Measurements from ENCODE around the gene CDV3.
"Not testable (repeated sequence)": the region's sequence is repeated elsewhere in the genome, so short reads cannot be mapped to it uniquely, and the experiment has no call there.

CDV3 gene

GRCh38 chr3:133531981-133532380 lies 41.5 kb upstream of the CDV3 start:
- H3K79me2 ChIP-seq (ENCODE audit: insufficient read depth, low read depth): no peaks in the 10 kb centered on the region
- no peak overlapping the region for H2AFZ ChIP-seq (ENCODE audit: low read depth)
- H3K27me3 ChIP-seq (ENCODE audit: insufficient read depth, low read depth): no peaks in the 10 kb centered on the region
- no peak overlapping the region for H3K27ac ChIP-seq
- no peak overlapping the region for H3K4me3 ChIP-seq (IDR thresholded peaks at IDR 0.05; ENCODE audit: insufficient read depth, low read depth, low read length)
- TF ChIP-seq, protein P1, sequence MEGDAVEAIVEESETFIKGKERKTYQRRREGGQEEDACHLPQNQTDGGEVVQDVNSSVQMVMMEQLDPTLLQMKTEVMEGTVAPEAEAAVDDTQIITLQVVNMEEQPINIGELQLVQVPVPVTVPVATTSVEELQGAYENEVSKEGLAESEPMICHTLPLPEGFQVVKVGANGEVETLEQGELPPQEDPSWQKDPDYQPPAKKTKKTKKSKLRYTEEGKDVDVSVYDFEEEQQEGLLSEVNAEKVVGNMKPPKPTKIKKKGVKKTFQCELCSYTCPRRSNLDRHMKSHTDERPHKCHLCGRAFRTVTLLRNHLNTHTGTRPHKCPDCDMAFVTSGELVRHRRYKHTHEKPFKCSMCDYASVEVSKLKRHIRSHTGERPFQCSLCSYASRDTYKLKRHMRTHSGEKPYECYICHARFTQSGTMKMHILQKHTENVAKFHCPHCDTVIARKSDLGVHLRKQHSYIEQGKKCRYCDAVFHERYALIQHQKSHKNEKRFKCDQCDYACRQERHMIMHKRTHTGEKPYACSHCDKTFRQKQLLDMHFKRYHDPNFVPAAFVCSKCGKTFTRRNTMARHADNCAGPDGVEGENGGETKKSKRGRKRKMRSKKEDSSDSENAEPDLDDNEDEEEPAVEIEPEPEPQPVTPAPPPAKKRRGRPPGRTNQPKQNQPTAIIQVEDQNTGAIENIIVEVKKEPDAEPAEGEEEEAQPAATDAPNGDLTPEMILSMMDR (conservative IDR thresholded peaks at IDR 0.05; ENCODE audit: low read depth, low read length): no peak
- H4K20me1 ChIP-seq (ENCODE audit: insufficient read depth): no peaks in the 10 kb centered on the region
- no peak overlapping the region for H3K9ac ChIP-seq
- peaks cover 7% of the 10 kb centered on the region for H3K4me1 ChIP-seq (ENCODE audit: low read depth, poor library complexity, severe bottlenecking)
- no peak overlapping the region for H3K4me2 ChIP-seq
- H3K36me3 ChIP-seq (ENCODE audit: insufficient read depth): no peaks in the 10 kb centered on the region

GRCh38 chr3:133532951-133533350 lies 40.5 kb upstream of the CDV3 start:
- H3K36me3 ChIP-seq (ENCODE audit: insufficient read depth): no peaks in the 10 kb centered on the region
- H3K79me2 ChIP-seq (ENCODE audit: insufficient read depth, low read depth): no peaks in the 10 kb centered on the region
- H4K20me1 ChIP-seq (ENCODE audit: insufficient read depth): no peaks in the 10 kb centered on the region
- no peak overlapping the region for H3K4me3 ChIP-seq (IDR thresholded peaks at IDR 0.05; ENCODE audit: insufficient read depth, low read depth, low read length)
- no peak overlapping the region for H3K4me2 ChIP-seq
- H3K9ac ChIP-seq: no peak overlapping the region
- TF ChIP-seq, protein P1 (conservative IDR thresholded peaks at IDR 0.05; ENCODE audit: low read depth, low read length): no peak
- no peaks in the 10 kb centered on the region for H3K27me3 ChIP-seq (ENCODE audit: insufficient read depth, low read depth)
- no peak overlapping the region for H2AFZ ChIP-seq (ENCODE audit: low read depth)
- no peak overlapping the region for H3K27ac ChIP-seq
- H3K4me1 ChIP-seq (ENCODE audit: low read depth, poor library complexity, severe bottlenecking): peaks cover 4% of the 10 kb centered on the region

DNA sequence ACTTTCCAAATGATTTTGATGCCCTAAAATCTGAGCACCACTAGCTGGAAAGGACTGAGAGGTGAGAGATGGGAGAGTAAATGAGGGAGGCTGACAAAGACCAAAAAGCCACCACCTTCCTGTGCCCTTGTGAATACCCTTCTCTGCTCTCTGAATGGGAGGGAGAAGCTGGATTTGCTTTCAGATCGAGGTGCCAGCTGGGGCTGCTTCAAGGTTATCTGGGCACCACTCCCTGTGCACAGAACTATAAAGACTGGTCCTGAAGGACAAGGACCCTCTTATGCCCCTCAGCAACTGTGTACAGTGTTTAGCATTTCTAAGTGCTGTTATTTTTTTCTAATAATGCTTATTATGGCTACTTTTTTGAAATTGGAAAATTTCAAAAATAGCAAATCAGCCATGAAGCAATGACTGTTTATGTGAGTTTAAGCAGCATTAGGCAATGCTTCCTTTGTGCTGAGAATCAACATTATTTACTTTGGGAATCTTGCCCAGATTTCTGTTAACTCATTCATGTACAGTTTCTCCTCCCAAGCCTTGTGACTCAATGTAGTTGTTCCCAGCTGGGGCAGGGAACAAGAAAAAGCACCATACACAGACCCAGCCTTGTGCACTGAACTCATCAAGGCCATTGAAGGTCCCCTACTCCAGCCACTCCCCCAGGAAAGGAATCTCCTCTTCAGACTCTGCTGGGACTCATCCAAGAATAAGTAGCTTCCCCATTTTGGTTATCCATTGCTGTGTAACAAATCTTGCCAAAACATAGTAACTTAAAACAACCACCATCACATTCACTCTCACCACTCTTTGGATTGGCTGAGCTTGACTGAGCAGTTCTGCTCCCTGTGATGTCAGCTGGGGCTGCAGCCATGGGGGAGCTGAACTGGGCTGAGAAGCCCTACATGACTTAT lies 37.3 kb upstream of the CDV3 start:
- Histone ChIP-seq H3K36me3 (ENCODE audit: insufficient read depth) (no peaks in the 10 kb centered on the region), H3K79me2 (ENCODE audit: insufficient read depth, low read depth) (no peaks in the 10 kb centered on the region), H3K27me3 (ENCODE audit: insufficient read depth, low read depth) (no peaks in the 10 kb centered on the region), H3K27ac (no peak overlapping the region), H4K20me1 (ENCODE audit: insufficient read depth) (no peaks in the 10 kb centered on the region), H3K9ac (no peak overlapping the region), H3K4me2 (no peak overlapping the region), H3K4me3 (IDR thresholded peaks at IDR 0.05; ENCODE audit: insufficient read depth, low read depth, low read length) (no peak overlapping the region), H2AFZ (ENCODE audit: low read depth) (no peak overlapping the region), H3K4me1 (ENCODE audit: low read depth, poor library complexity, severe bottlenecking) (peaks cover 12% of the 10 kb centered on the region)
- TF ChIP-seq, protein P1 (conservative IDR thresholded peaks at IDR 0.05; ENCODE audit: low read depth, low read length): no peak

DNA sequence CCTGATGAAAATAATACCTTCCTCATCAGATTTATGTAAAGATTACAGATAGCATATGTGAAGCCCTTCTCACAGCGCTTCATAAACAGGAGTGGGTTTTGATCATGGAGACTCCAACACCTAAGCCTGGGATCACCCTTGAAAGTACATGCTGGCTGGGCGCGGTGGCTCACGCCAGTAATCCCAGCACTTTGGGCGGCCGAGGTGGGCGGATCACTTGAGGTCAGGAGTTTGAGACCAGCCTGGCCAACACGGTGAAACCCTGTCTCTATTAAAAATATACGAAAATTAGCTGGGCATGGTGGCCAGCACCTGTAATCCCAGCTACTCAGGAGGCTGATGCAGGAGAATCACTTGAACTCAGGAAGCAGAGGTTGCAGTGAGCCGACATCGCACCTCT lies 36.4 kb upstream of the CDV3 start:
- H4K20me1 ChIP-seq (ENCODE audit: insufficient read depth); H3K9ac ChIP-seq; H3K27me3 ChIP-seq (ENCODE audit: insufficient read depth, low read depth); H3K4me3 ChIP-seq (IDR thresholded peaks at IDR 0.05; ENCODE audit: insufficient read depth, low read depth, low read length); H3K4me2 ChIP-seq; H3K36me3 ChIP-seq (ENCODE audit: insufficient read depth); H3K27ac ChIP-seq; H3K79me2 ChIP-seq (ENCODE audit: insufficient read depth, low read depth); H2AFZ ChIP-seq (ENCODE audit: low read depth): not testable (repeated sequence)
- peaks cover 15% of the 10 kb centered on the region for H3K4me1 ChIP-seq (ENCODE audit: low read depth, poor library complexity, severe bottlenecking)

DNA sequence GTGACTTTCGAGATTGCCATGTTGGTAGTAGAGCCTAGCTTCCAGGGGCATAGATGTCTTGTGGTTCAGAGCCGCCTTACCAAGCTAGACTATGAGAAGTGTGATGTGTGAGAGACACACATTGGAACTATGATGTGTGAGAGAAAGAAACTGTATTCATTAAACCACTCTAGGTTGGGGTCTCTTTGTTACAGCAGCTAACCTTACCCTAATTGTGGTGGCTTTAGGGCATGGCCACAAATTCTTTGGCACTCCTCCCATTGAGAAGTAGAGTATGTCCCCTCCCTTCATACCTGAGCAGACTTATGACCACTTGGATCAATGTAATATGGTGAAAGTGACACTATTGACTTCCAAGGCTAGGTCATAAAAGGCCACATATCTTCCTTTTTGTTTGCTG lies 35.3 kb upstream of the CDV3 start:
- Histone ChIP-seq H3K27ac (no peak overlapping the region), H3K4me3 (IDR thresholded peaks at IDR 0.05; ENCODE audit: insufficient read depth, low read depth, low read length) (no peak overlapping the region), H2AFZ (ENCODE audit: low read depth) (no peak overlapping the region), H3K4me1 (ENCODE audit: low read depth, poor library complexity, severe bottlenecking) (peaks cover 15% of the 10 kb centered on the region), H3K4me2 (no peak overlapping the region), H3K79me2 (ENCODE audit: insufficient read depth, low read depth) (no peaks in the 10 kb centered on the region), H3K9ac (no peak overlapping the region), H4K20me1 (ENCODE audit: insufficient read depth) (no peaks in the 10 kb centered on the region), H3K36me3 (ENCODE audit: insufficient read depth) (no peaks in the 10 kb centered on the region), H3K27me3 (ENCODE audit: insufficient read depth, low read depth) (no peaks in the 10 kb centered on the region)
- TF ChIP-seq, protein P1 (conservative IDR thresholded peaks at IDR 0.05; ENCODE audit: low read depth, low read length): no peak
